Activated CD4-positive, alpha-beta T cell treated with anti-CD3 and anti-CD28 coated beads for 48 hours (primary cell): ENCODE results near the gene KIF26A.

Experiments
- DNase-seq: peaks from one replicate; pipeline ENCODE4 v3.0.0-alpha.2; 2020

Gene KIF26A

GRCh38 chr14:104113631-104114420 lies 24.6 kb upstream of the KIF26A start:
- DNase-seq = no peak

GRCh38 chr14:104114421-104115130 lies 23.8 kb upstream of the KIF26A start:
- no peak for DNase-seq

- no peak for DNase-seq
Measured at GRCh38 chr14:104115131-104115600, 23.2 kb upstream of the KIF26A start.

GRCh38 chr14:104115691-104116287 lies 22.6 kb upstream of the KIF26A start:
- DNase-seq = no peak

DNA sequence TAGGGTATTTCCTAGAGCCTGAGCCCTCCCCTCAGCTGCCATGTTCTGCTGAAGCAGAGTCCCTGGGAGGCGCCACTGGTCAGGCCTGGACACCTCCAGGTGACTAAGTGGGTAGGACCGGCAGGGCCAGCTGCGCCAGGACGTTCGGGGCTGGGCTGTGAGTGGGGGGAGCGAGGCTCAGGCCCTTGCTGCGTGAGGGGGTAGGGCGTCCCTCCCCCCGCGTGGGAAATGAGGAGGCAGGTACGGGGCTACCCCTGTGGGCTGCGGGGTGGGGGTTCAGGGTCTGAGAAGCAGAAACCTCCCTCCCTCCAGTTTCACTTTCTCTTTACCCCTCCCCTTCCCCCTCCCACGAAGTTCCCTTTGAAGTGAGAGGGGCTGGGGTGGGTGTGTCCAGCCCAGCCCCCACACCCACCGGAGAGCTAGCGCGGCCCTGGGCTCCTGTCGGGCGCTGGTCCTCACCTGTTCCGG lies 22.1 kb upstream of the KIF26A start:
- no peak for DNase-seq

DNA sequence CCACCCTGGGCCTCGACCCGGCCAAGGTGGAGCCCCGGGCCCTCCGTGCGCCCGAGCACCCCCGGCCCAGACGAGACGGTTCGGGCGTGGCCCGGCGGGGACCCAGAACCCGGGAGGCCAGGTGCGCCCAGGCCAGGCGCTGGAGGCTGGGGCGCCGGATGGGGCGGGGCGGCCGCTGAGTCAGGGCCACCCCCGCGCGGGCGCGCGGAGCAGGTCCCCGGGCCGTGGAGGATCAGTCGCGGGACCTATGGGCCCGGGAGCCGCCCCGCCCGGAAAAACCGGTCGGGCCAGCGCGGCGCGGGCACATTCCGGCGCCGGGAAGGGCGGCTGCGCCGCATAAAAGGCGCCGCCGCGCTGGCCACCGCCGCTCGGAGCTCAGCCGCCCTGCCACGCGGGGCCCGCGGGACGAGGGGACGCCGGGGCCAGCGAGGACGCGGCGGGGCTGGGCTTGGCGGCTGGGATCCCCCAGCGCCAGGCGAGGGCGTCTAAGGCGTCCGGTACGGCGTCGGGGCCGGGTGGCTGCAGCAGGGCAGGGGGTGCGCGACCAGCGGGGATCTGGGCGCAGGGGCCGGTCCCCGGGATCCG lies 21.5 kb upstream of the KIF26A start:
- DNase-seq = no peak

- DNase-seq = no peak
Measured at GRCh38 chr14:104117341-104118005, 20.9 kb upstream of the KIF26A start.

GRCh38 chr14:104118006-104118844 lies 20.2 kb upstream of the KIF26A start:
- DNase-seq = no peak

DNA sequence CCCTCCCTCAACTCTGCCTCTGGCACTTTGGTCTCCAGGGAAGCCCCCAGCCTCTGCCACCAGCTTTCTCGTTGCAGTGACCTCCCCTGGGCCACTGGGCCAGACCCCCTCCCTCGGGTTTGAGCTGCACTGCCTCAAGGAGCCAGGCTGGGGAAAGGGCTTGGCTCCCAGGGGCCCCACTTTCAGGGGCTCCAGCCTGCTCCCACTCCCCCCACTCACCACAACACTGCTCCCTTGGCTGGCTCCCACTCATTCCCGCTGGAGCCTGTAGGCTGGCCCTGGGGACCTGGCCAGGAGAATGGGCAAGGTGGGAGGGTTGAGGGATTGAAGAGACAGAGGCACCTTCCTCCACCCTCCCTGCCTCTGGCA lies 19.3 kb upstream of the KIF26A start:
- no peak for DNase-seq

GRCh38 chr14:104119488-104120251 lies 18.7 kb upstream of the KIF26A start:
- no peak for DNase-seq

DNA sequence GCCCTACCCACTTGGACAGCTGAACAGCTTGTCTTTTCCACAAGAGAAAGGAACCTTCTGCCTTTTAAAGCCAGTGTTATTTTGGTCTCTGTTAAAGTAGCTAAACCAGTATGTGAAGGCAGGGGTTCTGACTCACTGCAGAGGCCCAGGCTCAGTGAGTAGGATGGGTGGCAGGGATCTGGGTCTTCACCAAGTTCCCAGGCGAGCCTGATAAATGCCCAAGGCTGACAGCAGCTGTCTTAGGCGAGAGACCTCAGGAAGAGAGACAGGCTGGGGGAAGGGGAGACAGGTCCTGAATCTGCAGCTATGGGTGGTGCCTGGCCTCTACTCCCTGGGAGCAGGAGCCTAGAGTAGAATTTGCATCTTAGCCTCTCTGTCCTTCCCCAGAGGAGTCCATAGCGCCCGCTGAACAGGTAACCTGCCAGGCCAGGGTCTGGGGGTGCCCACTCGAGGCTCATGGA lies 18.1 kb upstream of the KIF26A start:
- no peak for DNase-seq

- no peak for DNase-seq
Measured at GRCh38 chr14:104121142-104121541, 17.2 kb upstream of the KIF26A start.

GRCh38 chr14:104123879-104124278 lies 14.5 kb upstream of the KIF26A start:
- DNase-seq = no peak

- DNase-seq = no peak
Measured at GRCh38 chr14:104125011-104125410, 13.4 kb upstream of the KIF26A start.

- no peak for DNase-seq
Measured at GRCh38 chr14:104126753-104127152, 11.6 kb upstream of the KIF26A start.

GRCh38 chr14:104128981-104129380 lies 9.4 kb upstream of the KIF26A start:
- no peak for DNase-seq

GRCh38 chr14:104129556-104129955 lies 8.8 kb upstream of the KIF26A start:
- DNase-seq = no peak

- peak; percentile 48 for DNase-seq
Measured at GRCh38 chr14:104130974-104131651, 7.3 kb upstream of the KIF26A start.

DNA sequence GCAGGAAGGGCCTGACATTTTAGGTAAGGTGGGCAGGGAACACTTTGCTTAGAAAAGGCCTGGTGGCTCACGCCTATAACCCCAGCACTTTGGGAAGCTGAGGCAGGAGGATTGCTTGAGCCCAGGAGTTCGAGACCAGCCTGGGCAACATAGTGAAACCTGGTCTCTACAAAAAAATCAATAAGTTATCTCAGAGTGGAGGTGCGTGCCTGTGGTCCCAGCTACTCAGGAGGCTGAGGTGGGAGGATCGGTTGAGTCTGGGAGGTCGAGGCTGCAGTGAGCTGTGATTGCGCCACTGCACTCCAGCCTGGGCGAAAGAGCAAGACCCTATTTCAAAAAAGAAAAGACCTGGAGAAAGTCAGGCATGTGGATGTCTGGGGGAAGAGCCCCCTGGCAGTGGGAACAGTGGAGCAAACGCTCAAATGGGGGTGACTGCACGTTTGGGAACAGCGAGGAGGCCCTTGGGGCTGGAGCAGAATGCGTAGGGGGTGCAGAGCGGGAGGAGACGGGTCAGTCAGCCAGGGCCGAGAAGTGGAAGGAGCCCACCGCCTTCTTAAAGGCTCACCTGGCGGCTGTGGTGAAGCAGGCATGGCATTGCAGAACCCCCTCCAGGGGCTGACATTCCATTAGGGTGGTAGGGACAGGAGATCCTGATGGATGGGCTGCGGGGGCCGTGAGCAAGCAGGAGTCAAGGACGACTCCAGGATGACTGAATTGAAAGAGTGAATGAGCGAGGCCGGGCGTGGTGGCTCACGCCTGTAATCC lies 6.2 kb upstream of the KIF26A start:
- no peak for DNase-seq

GRCh38 chr14:104132981-104133380 lies 5.4 kb upstream of the KIF26A start:
- DNase-seq = no peak
